ENCODE results near the gene ANP32B. TPM values are rescaled to one million over a fixed set of nuclear protein-coding genes. Genes with fewer than 3 reads are reported as not detected.

ANP32B gene
- 17.0 and 149 TPM in 2 replicates for total RNA-seq (ENCODE audit: low replicate concordance)

- H3K4me3 ChIP-seq (ENCODE audit: low read depth, low read length) = peak within 1 kb of the TSS; percentile 81
- TF ChIP-seq CTCF (IDR thresholded peaks at IDR 0.05; ENCODE audit: insufficient read depth, low read length) = peak; percentile 85
- DNase-seq (ENCODE audit: low read depth) = peak; percentile 88
Measured at GRCh38 chr9:97982683-97983588, at the start of gene ANP32B. TSS of gene ANP32B (plus strand) at chr9:97983341. CDS start at chr9:97983556, 215 bp downstream.

- DNase-seq (ENCODE audit: low read depth) = no peak
- TF ChIP-seq CTCF (IDR thresholded peaks at IDR 0.05; ENCODE audit: insufficient read depth, low read length) = no peak
- H3K4me3 ChIP-seq (ENCODE audit: low read depth, low read length) = no peak overlapping the region
Measured at GRCh38 chr9:97934321-97935115, 48.6 kb upstream of the ANP32B start.

GRCh38 chr9:97935276-97935675 is 47.9 kb upstream of the ANP32B start:
- no peak for TF ChIP-seq CTCF (IDR thresholded peaks at IDR 0.05; ENCODE audit: insufficient read depth, low read length)
- no peak for DNase-seq (ENCODE audit: low read depth)
- H3K4me3 ChIP-seq (ENCODE audit: low read depth, low read length) = no peak overlapping the region

GRCh38 chr9:97936998-97937397 is 46.1 kb upstream of the ANP32B start:
- DNase-seq (ENCODE audit: low read depth) = no peak
- no peak for TF ChIP-seq CTCF (IDR thresholded peaks at IDR 0.05; ENCODE audit: insufficient read depth, low read length)
- no peak overlapping the region for H3K4me3 ChIP-seq (ENCODE audit: low read depth, low read length)

GRCh38 chr9:97938081-97938644 is 45.0 kb upstream of the ANP32B start, which contains the start of gene HEMGN:
TSS of gene HEMGN (minus strand) at chr9:97938172. CDS start at chr9:97938136, 36 bp downstream.
- H3K4me3 ChIP-seq (ENCODE audit: low read depth, low read length) = no peak within 1 kb of the TSS
- DNase-seq (ENCODE audit: low read depth) = no peak
- no peak for TF ChIP-seq CTCF (IDR thresholded peaks at IDR 0.05; ENCODE audit: insufficient read depth, low read length)

- TF ChIP-seq CTCF (IDR thresholded peaks at IDR 0.05; ENCODE audit: insufficient read depth, low read length) = no peak
- no peak for DNase-seq (ENCODE audit: low read depth)
- H3K4me3 ChIP-seq (ENCODE audit: low read depth, low read length) = no peak overlapping the region
Measured at GRCh38 chr9:97940233-97940632, 42.9 kb upstream of the ANP32B start.

All from fibroblast of the aortic adventitia (primary cell).